PC-3 (cell line): ENCODE measurements around the gene TSFM.
A peak's percentile ranks its signal among the peaks of the same experiment; 100 is the strongest.

Experiments
- EZH2 ChIP-seq: fragments of 300-600 bp; sonication (generic); IDR thresholded peaks from one replicate; pipeline ENCODE4 v1.6.1; 2017; ENCODE audit warnings: antibody characterized with exemption, mild to moderate bottlenecking, low read length; ENCODE audit not compliant: unreplicated experiment
- EZH2phosphoT487 ChIP-seq: fragments of 300-600 bp; sonication (generic); IDR thresholded peaks from 2 replicates; pipeline ENCODE4 v1.6.1; 2018; ENCODE audit warnings: mild to moderate bottlenecking, antibody characterized with exemption, low read length, borderline replicate concordance
- TF ChIP-seq, protein P1 (sequence below): fragments of 300-600 bp; sonication (generic); conservative IDR thresholded peaks from 2 replicates; pipeline ENCODE4 v1.5.1; 2017; ENCODE audit warnings: antibody characterized with exemption, low read depth, mild to moderate bottlenecking, low read length

DNA sequence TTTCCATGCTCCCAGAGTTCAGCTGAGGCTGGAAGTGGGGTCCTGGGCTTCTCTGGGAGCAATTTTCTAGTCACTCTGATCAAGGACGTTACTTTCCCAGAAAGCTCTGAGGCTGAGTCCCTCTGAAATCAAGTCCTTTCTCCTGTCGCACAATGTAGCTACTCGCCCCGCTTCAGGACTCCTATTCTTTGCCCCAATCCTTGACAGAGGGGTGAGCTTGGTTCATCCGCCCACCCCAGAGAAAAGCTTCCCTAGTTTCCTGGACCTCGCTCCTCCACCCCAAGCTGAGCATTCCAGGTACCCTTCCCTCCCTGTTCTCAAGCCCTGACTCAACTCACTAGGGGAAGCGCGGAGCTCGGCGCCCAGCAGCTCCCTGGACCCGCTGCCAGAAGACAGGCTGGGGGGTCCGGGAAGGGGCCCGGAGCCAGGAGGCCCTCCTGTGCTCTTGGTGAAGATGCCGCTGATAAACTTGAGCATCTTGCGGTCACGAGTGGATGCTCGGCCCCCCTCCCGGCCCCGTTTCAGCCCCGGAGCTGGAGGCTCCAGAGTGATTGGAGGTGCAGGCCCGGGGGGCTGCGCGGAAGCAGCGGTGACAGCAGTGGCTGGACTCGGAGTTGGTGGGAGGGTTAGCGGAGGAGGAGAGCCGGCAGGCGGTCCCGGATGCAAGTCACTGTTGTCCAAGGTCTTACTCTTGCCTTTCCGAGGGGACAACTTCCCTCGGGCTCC lies 45.7 kb upstream of the TSFM start:
- TF ChIP-seq, protein P1, sequence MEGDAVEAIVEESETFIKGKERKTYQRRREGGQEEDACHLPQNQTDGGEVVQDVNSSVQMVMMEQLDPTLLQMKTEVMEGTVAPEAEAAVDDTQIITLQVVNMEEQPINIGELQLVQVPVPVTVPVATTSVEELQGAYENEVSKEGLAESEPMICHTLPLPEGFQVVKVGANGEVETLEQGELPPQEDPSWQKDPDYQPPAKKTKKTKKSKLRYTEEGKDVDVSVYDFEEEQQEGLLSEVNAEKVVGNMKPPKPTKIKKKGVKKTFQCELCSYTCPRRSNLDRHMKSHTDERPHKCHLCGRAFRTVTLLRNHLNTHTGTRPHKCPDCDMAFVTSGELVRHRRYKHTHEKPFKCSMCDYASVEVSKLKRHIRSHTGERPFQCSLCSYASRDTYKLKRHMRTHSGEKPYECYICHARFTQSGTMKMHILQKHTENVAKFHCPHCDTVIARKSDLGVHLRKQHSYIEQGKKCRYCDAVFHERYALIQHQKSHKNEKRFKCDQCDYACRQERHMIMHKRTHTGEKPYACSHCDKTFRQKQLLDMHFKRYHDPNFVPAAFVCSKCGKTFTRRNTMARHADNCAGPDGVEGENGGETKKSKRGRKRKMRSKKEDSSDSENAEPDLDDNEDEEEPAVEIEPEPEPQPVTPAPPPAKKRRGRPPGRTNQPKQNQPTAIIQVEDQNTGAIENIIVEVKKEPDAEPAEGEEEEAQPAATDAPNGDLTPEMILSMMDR = no peak
- TF ChIP-seq EZH2 = no peak
- peak; percentile 18; the same call in 1 of the 2 replicates for TF ChIP-seq EZH2phosphoT487
